COLO829 (cell line): ENCODE results near the gene GPR153.

Source experiments
- DNase-seq: peaks from one replicate; pipeline ENCODE4 v3.0.0; 2012; ENCODE audit warnings: low spot score

The GPR153 gene

GRCh38 chr1:6286266-6286665 is 25.4 kb upstream of the GPR153 start:
- no peak for DNase-seq

- no peak for DNase-seq
Measured at GRCh38 chr1:6285336-6285735, 24.4 kb upstream of the GPR153 start.

- DNase-seq, result no peak
Measured at GRCh38 chr1:6282577-6283270, 21.8 kb upstream of the GPR153 start.

- no peak for DNase-seq
Measured at GRCh38 chr1:6281511-6282402, 20.9 kb upstream of the GPR153 start.

GRCh38 chr1:6280761-6281451 is 20.0 kb upstream of the GPR153 start:
- DNase-seq, result no peak

GRCh38 chr1:6279613-6280383 is 18.9 kb upstream of the GPR153 start:
- no peak for DNase-seq

GRCh38 chr1:6279066-6279465 is 18.2 kb upstream of the GPR153 start:
- no peak for DNase-seq

- no peak for DNase-seq
Measured at GRCh38 chr1:6278263-6278662, 17.4 kb upstream of the GPR153 start.

GRCh38 chr1:6276811-6277555 is 16.1 kb upstream of the GPR153 start:
- DNase-seq, result no peak

GRCh38 chr1:6275826-6276782 is 15.2 kb upstream of the GPR153 start:
- peak; percentile 66 for DNase-seq

GRCh38 chr1:6274622-6275139 is 13.8 kb upstream of the GPR153 start:
- no peak for DNase-seq

GRCh38 chr1:6274102-6274501 is 13.2 kb upstream of the GPR153 start:
- no peak for DNase-seq

GRCh38 chr1:6273380-6273891 is 12.5 kb upstream of the GPR153 start:
- DNase-seq, result peak; percentile 67

- DNase-seq, result no peak
Measured at GRCh38 chr1:6272868-6273267, 12.0 kb upstream of the GPR153 start.

- no peak for DNase-seq
Measured at GRCh38 chr1:6272452-6272851, 11.6 kb upstream of the GPR153 start.

- no peak for DNase-seq
Measured at GRCh38 chr1:6271554-6271953, 10.7 kb upstream of the GPR153 start.

GRCh38 chr1:6271006-6271405 is 10.1 kb upstream of the GPR153 start:
- no peak for DNase-seq

GRCh38 chr1:6270401-6270800 is 9.5 kb upstream of the GPR153 start:
- no peak for DNase-seq

- DNase-seq, result no peak
Measured at GRCh38 chr1:6269720-6270400, 9.0 kb upstream of the GPR153 start.
